SK-N-SH treated with all-trans-retinoic acid at 6 μM for 48 hours (cell line): ENCODE results near the gene RBMS3.
"Not testable (repeated sequence)": the region's sequence is repeated elsewhere in the genome, so short reads cannot be mapped to it uniquely, and the experiment has no call there.

Experiments used
- ARNTL ChIP-seq: fragments of 450-650 bp; formaldehyde crosslinking; IDR thresholded peaks from 2 replicates; pipeline ENCODE4 v1.5.0; 2020; ENCODE audit warnings: low read depth, mild to moderate bottlenecking, moderate library complexity, borderline replicate concordance
- CREB5 ChIP-seq: fragments of 250-450 bp; sonication (Bioruptor Pico); IDR thresholded peaks from 2 replicates; pipeline ENCODE4 v1.5.1; 2020; ENCODE audit warnings: low read depth, mild to moderate bottlenecking, moderate library complexity
- ESRRG ChIP-seq: fragments of 250-450 bp; sonication (Bioruptor Pico); IDR thresholded peaks from 2 replicates; pipeline ENCODE4 v1.6.1; 2021; ENCODE audit warnings: mild to moderate bottlenecking
- OSR1 ChIP-seq: fragments of 250-450 bp; sonication (Bioruptor Pico); IDR thresholded peaks from 2 replicates; pipeline ENCODE4 v1.8.0; 2022; ENCODE audit warnings: moderate library complexity, mild to moderate bottlenecking, inconsistent platforms
- PATZ1 ChIP-seq: fragments of 250-450 bp; sonication (Bioruptor Pico); IDR thresholded peaks from 2 replicates; pipeline ENCODE4 v1.8.0; 2020; ENCODE audit warnings: mild to moderate bottlenecking, moderate library complexity, borderline replicate concordance
- PPARA ChIP-seq: fragments of 250-450 bp; sonication (Bioruptor Pico); IDR thresholded peaks from 2 replicates; pipeline ENCODE4 v1.5.0; 2020; ENCODE audit warnings: mild to moderate bottlenecking, borderline replicate concordance
- SNAI2 ChIP-seq: fragments of 250-450 bp; sonication (Bioruptor Pico); IDR thresholded peaks from 2 replicates; pipeline ENCODE4 v1.5.0; 2020; ENCODE audit warnings: mild to moderate bottlenecking, moderate library complexity
- TCF4 ChIP-seq: fragments of 250-450 bp; sonication (Bioruptor Pico); IDR thresholded peaks from 2 replicates; pipeline ENCODE4 v1.8.0; 2021; ENCODE audit warnings: mild to moderate bottlenecking, moderate library complexity, borderline replicate concordance
- TSHZ2 ChIP-seq: fragments of 250-450 bp; sonication (Bioruptor Pico); IDR thresholded peaks from 2 replicates; pipeline ENCODE4 v1.5.0; 2020; ENCODE audit warnings: mild to moderate bottlenecking, moderate library complexity
- ZC3H10 ChIP-seq: fragments of 250-450 bp; sonication (Bioruptor Pico); IDR thresholded peaks from 2 replicates; pipeline ENCODE4 v1.5.1; 2021; ENCODE audit warnings: mild to moderate bottlenecking, moderate library complexity
- ZFP3 ChIP-seq: fragments of 250-450 bp; sonication (Bioruptor Pico); IDR thresholded peaks from 2 replicates; pipeline ENCODE4 v1.5.0; 2020; ENCODE audit warnings: mild to moderate bottlenecking, moderate library complexity
- ZNF70 ChIP-seq: fragments of 450-650 bp; formaldehyde crosslinking; IDR thresholded peaks from 2 replicates; pipeline ENCODE4 v1.5.0; 2020; ENCODE audit warnings: mild to moderate bottlenecking, moderate library complexity

- not testable (repeated sequence) for TF ChIP-seq ARNTL (CRISPR knock-in tag); ZC3H10 (CRISPR knock-in tag); ZNF70 (CRISPR knock-in tag); OSR1 (CRISPR knock-in tag); TSHZ2 (CRISPR knock-in tag); PATZ1 (CRISPR knock-in tag); CREB5 (CRISPR knock-in tag); PPARA (CRISPR knock-in tag); ZFP3 (CRISPR knock-in tag); TCF4 (CRISPR knock-in tag); ESRRG; SNAI2 (CRISPR knock-in tag)
These were observed 527.5 kb downstream of the RBMS3 start for GRCh38 chr3:29808324-29808723.
